SJCRH30 (cell line): ENCODE results near the gene SLC39A8. TPM values are rescaled to one million over a fixed set of nuclear protein-coding genes. Genes with fewer than 3 reads are reported as not detected.

ENCODE experiments used
- total RNA-seq: library from RNA; depleted of rRNA; stranded (reverse); fragments of >200 nt; shearing (Covaris generic); gene quantifications from 2 replicates; pipeline ENCODE4 v1.2.3, GENCODE V29; 2014; rRNA removed

The SLC39A8 gene
- total RNA-seq, 1 experiment from 2014 or later, result not detected

Other genes with a start within 250 kb of the SLC39A8 start
- 33.6 and 34.2 TPM in 2 replicates for gene NFKB1, start 155.9 kb upstream of the SLC39A8 start, total RNA-seq